GM19238 (cell line): ENCODE data around the gene PAQR6.

ENCODE experiments used
- DNase-seq: peaks from one replicate; pipeline ENCODE4 v3.0.0; 2011; ENCODE audit warnings: low spot score; ENCODE audit not compliant: insufficient read length

The PAQR6 gene

DNA sequence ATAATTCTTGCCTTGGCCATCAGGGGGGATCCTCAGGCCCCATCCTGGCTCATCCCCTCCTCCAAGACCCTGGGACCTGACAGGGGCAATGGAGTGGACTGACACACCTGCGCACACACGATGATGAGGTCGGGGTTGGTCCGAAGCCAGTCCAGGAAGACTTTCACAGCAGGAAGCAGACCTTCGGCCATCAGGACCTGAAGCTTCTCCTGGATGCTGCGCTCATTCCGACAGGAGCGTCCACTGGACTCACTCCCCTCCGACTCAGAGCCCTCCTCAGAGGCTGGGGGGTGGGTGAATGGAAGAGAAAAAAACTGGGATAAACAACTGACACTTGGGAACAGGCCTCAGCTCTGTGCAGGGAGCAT lies 15.4 kb upstream of the PAQR6 start:
- DNase-seq: no peak

DNA sequence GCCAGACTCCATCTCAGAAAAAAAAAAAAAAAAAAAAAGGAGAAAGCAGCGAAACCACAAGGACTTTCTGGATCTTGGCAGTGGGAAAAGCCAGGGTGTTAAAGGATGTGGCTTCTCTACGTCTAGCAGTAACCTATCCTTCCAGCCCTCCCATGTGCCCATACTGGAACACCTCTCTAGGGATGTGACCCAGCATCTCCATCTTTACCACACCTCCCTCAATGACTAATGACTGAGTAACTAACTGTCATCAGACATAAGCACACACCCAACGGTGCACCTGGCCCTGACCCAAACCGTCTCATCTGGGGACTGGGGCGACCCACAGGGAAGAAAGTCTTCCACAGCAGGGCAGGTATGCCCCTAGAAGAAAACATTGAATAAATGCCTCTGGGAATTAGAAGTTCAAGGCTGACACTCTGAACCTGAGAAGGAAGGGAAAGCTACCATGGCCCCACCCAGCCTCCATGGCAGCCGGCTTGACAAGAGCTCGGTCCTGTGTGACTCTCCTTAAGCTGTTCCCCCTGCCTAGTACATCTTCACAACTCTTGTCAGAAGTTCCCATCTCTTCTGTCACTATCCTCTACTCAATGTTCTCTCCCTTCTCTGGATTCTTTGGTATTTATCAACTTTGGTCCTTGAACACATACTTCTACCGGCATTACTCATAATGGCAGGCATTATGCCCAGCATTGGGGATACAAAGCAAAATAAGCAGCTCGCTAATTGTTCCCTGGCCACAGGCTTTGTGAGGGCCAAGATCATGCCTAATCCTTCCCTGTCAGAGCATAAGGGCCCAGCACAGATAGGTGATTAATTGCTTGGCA lies 14.8 kb upstream of the PAQR6 start:
- no peak for DNase-seq

DNA sequence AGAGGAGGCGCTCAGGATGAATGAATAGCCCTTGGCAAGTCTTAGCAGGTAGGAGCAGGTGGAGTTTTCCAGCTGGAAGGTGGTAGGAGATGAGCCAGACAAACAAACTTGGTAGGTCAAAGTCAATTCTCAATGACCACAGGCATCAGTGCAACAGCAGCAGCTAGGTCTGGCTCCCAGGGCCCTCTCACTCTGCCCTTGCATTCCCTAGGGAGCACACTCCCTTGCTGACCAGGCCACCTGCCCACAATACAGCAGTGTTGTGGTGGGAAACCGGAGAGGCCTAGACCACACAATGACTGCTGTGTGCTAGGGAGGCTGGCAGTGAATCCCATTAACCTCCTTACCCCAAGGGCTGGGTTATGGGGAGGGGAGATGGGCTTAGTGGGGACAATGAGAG lies 13.0 kb upstream of the PAQR6 start:
- no peak for DNase-seq

GRCh38 chr1:156259805-156260204 lies 11.9 kb upstream of the PAQR6 start:
- DNase-seq: no peak

DNA sequence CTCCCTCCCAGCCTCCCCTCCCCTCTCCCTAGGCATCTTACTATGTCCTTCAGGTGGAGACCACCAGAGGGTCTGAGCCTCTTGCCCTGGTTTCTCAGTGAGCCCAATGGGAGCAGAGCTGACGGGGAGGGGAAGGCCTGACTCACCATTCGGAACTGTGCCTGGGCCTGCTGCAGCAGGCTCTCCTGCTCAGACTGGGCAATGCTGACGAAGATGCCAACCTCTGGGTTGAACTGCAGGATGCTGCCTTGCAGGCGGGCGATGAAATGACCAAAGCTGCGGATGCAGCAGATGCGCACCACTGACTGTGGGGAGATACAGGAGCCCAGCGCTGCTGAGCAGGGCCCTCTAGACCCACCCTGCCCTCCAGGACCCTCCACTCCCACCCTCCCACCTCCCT lies 11.0 kb upstream of the PAQR6 start:
- DNase-seq: no peak

GRCh38 chr1:156257711-156258110 lies 9.9 kb upstream of the PAQR6 start:
- no peak for DNase-seq

- no peak for DNase-seq
Measured at GRCh38 chr1:156253634-156254033, 5.8 kb upstream of the PAQR6 start.

- DNase-seq: no peak
Measured at GRCh38 chr1:156251527-156251926, 3.7 kb upstream of the PAQR6 start.

- no peak for DNase-seq
Measured at GRCh38 chr1:156249593-156249992, 1.7 kb upstream of the PAQR6 start.

DNA sequence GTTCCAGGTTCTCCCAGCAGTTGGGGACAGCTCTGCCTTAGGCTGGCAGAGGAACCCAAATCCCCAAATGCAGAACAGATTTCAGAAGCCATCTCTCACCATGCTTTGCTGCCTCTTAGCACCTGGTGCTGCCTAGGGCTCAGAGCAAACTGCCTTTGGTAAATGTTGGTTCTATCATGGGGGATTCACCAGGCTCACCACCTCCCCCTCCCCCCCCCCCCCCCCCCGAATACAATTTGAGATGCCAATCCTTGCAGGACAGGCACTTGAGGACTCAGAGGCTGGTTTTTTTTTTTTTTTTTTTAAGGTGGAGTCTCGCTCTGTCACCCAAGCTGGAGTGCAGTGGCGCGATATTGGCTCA lies 447 bp upstream of the PAQR6 start:
- DNase-seq: no peak

- no peak for DNase-seq
Measured at GRCh38 chr1:156246781-156247459, 936 bp downstream of the PAQR6 start.

- no peak for DNase-seq
Measured at GRCh38 chr1:156246241-156246780, 1.5 kb downstream of the PAQR6 start.

- DNase-seq: peak; percentile 60
Measured at GRCh38 chr1:156245451-156246232, 2.2 kb downstream of the PAQR6 start.

DNA sequence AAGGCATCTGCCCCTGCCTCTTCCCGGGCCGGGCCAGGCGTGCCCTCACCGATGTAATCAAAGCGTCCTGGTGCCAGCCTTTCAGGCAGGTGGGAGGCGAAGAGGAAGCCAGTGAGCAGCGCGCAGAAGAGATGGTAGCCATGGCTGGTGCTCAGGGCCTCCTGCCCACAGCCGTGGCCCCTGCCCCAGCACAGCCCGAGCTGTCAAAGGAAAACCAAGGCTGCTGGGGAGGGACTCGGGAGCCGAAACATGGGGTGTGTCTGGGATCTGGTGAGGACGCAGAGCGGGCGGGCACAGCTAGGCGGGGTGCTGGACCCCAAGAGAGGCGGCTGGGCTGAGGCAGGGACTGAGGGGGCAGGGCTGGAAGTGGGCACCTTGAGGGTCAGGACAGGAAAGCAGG lies 3.1 kb downstream of the PAQR6 start:
- no peak for DNase-seq

DNA sequence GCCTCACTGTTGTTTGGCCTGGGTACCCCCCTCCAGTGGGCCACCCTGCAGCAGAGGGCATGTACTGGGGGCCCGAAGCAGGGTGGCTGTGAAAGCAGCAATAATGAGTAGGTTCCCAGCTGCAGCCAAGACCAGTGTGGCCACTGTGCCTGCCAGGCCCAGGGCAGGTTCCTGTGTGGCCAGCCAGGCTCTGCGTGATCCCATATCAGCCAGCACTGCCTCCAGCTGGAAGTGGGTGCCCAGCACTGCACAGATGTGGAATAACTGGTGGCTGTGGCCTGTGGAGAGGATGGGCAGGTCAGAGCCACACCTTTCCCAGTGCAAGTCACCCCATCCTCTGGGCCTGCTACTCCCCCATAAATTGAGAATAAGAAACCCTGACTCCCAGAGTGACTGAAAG lies 3.7 kb downstream of the PAQR6 start:
- no peak for DNase-seq

DNA sequence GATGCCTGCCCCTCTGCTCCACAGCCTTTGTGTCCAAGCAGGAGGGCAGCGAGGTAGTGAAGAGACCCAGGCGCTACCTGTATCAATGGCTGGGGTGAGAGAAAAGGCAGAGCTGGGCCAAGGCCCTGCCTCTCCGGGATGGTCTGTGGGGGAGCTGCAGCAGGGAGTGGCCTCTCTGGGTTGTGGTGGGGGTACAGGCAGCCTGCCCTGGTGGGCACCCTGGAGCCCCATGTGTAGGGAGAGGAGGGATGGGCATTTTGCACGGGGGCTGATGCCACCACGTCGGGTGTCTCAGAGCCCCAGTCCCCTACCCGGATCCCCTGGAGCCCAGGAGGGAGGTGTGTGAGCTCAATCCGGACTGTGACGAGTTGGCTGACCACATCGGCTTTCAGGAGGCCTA lies 5.1 kb downstream of the PAQR6 start:
- no peak for DNase-seq

GRCh38 chr1:156241926-156242325 lies 5.9 kb downstream of the PAQR6 start, which contains the start of gene BGLAP:
BGLAP (plus strand) TSS chr1:156242184; CDS start chr1:156242232, 48 bp downstream.
- DNase-seq: no peak

DNA sequence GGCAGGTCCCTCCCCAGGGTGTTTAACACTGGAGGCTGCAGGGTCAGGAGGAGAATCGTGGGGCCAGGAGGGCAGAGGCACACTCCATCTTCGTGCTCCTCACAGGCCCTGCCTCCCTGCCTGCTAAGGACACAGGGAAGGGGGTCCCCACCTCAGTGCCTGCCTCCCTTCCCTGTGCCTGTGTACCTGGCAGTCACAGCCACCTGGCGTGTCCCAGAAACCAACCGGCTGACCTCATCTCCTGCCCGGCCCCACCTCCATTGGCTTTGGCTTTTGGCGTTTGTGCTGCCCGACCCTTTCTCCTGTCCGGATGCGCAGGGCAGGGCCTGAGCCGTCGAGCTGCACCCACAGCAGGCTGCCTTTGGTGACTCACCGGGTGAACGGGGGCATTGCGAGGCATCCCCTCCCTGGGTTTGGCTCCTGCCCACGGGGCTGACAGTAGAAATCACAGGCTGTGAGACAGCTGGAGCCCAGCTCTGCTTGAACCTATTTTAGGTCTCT lies 6.5 kb downstream of the PAQR6 start:
- no peak for DNase-seq

- DNase-seq: no peak
Measured at GRCh38 chr1:156238248-156238647, 9.6 kb downstream of the PAQR6 start.

DNA sequence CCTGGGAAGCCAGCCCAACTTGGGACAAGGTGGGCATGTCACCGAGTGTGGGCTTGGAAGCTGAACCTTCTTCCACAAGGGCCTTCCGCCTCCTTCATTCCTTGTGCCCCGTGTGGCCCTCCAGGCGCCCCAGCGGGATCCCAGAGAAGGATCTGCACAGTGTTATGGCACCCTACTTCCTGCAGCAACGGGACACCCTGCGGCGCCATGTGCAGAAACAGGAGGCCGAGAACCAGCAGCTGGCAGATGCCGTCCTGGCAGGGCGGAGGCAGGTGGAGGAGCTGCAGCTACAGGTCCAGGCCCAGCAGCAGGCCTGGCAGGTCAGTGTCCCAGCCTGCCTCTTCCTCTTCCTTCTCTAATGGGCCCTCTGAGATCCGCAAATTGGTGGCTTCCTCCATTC lies 11.7 kb downstream of the PAQR6 start:
- DNase-seq: no peak

GRCh38 chr1:156233426-156234127 lies 14.3 kb downstream of the PAQR6 start:
- no peak for DNase-seq
